Hindlimb muscle (tissue), 1 donor: ENCODE data around the gene RPS6KA1. TPM values are rescaled to one million over a fixed set of nuclear protein-coding genes. Genes with fewer than 3 reads are reported as not detected.
"Not testable (repeated sequence)": the region's sequence is repeated elsewhere in the genome, so short reads cannot be mapped to it uniquely, and the experiment has no call there.

Source experiments
- DNase-seq: peaks from one replicate; pipeline ENCODE4 v3.0.0-alpha.2; 2013
- polyA plus RNA-seq: library from polyadenylated mRNA; unstranded; fragments of 120-200 nt; gene quantifications from one replicate; pipeline ENCODE4 v1.2.1, GENCODE V29; 2013; ENCODE audit not compliant: insufficient read length

The RPS6KA1 gene
- polyA plus RNA-seq = 7.4 TPM

GRCh38 chr1:26529655-26530409 lies at the start of gene RPS6KA1:
Gene RPS6KA1, plus strand, starts transcription at chr1:26529761. Its CDS starts 160 bp downstream, at chr1:26529921.
- DNase-seq = no peak

- DNase-seq = no peak
These were observed 46.6 kb upstream of the RPS6KA1 start for GRCh38 chr1:26482921-26483320.

GRCh38 chr1:26483980-26484379 lies 45.6 kb upstream of the RPS6KA1 start:
- no peak for DNase-seq

- DNase-seq = no peak
These were observed 39.4 kb upstream of the RPS6KA1 start for GRCh38 chr1:26490155-26490554.

GRCh38 chr1:26493267-26493666 lies 36.3 kb upstream of the RPS6KA1 start:
- DNase-seq = no peak

GRCh38 chr1:26493938-26494337 lies 35.6 kb upstream of the RPS6KA1 start:
- no peak for DNase-seq

GRCh38 chr1:26496861-26497260 lies 32.7 kb upstream of the RPS6KA1 start:
- peak; percentile 25 for DNase-seq

- DNase-seq = no peak
These were observed 30.7 kb upstream of the RPS6KA1 start for GRCh38 chr1:26498894-26499293.

- peak; percentile 81 for DNase-seq
These were observed 28.9 kb upstream of the RPS6KA1 start for GRCh38 chr1:26500488-26501175.

GRCh38 chr1:26510711-26511110 lies 18.9 kb upstream of the RPS6KA1 start:
- DNase-seq = not testable (repeated sequence)

- not testable (repeated sequence) for DNase-seq
These were observed 13.7 kb upstream of the RPS6KA1 start for GRCh38 chr1:26515836-26516235.

- no peak for DNase-seq
These were observed 12.4 kb upstream of the RPS6KA1 start for GRCh38 chr1:26516987-26517765.

- DNase-seq = no peak
These were observed 11.9 kb upstream of the RPS6KA1 start for GRCh38 chr1:26517766-26518049.

GRCh38 chr1:26518355-26518754 lies 11.2 kb upstream of the RPS6KA1 start:
- no peak for DNase-seq

- no peak for DNase-seq
These were observed 9.2 kb upstream of the RPS6KA1 start for GRCh38 chr1:26520339-26520738.

- no peak for DNase-seq
These were observed 7.9 kb upstream of the RPS6KA1 start for GRCh38 chr1:26521669-26522030.

GRCh38 chr1:26522073-26522472 lies 7.5 kb upstream of the RPS6KA1 start:
- no peak for DNase-seq

GRCh38 chr1:26524181-26524580 lies 5.4 kb upstream of the RPS6KA1 start:
- DNase-seq = no peak

- DNase-seq = no peak
These were observed 3.3 kb upstream of the RPS6KA1 start for GRCh38 chr1:26526287-26526686.

GRCh38 chr1:26529405-26529654 lies 231 bp upstream of the RPS6KA1 start:
- no peak for DNase-seq

- no peak for DNase-seq
These were observed 891 bp downstream of the RPS6KA1 start for GRCh38 chr1:26530410-26530894.

GRCh38 chr1:26530895-26531598 lies 1.5 kb downstream of the RPS6KA1 start:
- no peak for DNase-seq

- no peak for DNase-seq
These were observed 2.1 kb downstream of the RPS6KA1 start for GRCh38 chr1:26531651-26532131.
